Activated T-cell treated with anti-CD3 and anti-CD28 coated beads, Interleukin-2, amount 50 U/mL, for 24 hours (primary cell): ENCODE data around the gene BEST1.
"Not testable (repeated sequence)": the region's sequence is repeated elsewhere in the genome, so short reads cannot be mapped to it uniquely, and the experiment has no call there.

Experiments
- DNase-seq: peaks from one replicate; pipeline ENCODE4 v3.0.0-alpha.2; 2020
- H3K27ac Mint-ChIP-seq: 2 replicates; pipeline ENCODE4 v1.8.0; 2020; ENCODE audit warnings: mild to moderate bottlenecking, mixed read lengths
- H3K27me3 Mint-ChIP-seq: 2 replicates; pipeline ENCODE4 v1.8.0; 2020; ENCODE audit warnings: mixed read lengths
- H3K36me3 Mint-ChIP-seq: 2 replicates; pipeline ENCODE4 v1.8.0; 2020; ENCODE audit warnings: low read depth, mixed read lengths
- H3K4me1 Mint-ChIP-seq: 2 replicates; pipeline ENCODE4 v1.8.0; 2020; ENCODE audit warnings: low read depth, mixed read lengths
- H3K4me3 Mint-ChIP-seq: 2 replicates; pipeline ENCODE4 v1.8.0; 2020; ENCODE audit warnings: mild to moderate bottlenecking, moderate library complexity, mixed read lengths
- H3K9me3 Mint-ChIP-seq: 2 replicates; pipeline ENCODE4 v1.8.0; 2020; ENCODE audit warnings: mixed read lengths

Gene BEST1

GRCh38 chr11:61951484-61952135 is 1.5 kb downstream of the BEST1 start:
- H3K27me3 Mint-ChIP-seq = peaks cover 28% of the 10 kb centered on the region
- peaks cover 11% of the 10 kb centered on the region for H3K4me1 Mint-ChIP-seq
- H3K27ac Mint-ChIP-seq = no peak overlapping the region
- no peaks in the 10 kb centered on the region for H3K9me3 Mint-ChIP-seq
- DNase-seq = no peak
- no peaks in the 10 kb centered on the region for H3K36me3 Mint-ChIP-seq
- H3K4me3 Mint-ChIP-seq = no peak overlapping the region

DNA sequence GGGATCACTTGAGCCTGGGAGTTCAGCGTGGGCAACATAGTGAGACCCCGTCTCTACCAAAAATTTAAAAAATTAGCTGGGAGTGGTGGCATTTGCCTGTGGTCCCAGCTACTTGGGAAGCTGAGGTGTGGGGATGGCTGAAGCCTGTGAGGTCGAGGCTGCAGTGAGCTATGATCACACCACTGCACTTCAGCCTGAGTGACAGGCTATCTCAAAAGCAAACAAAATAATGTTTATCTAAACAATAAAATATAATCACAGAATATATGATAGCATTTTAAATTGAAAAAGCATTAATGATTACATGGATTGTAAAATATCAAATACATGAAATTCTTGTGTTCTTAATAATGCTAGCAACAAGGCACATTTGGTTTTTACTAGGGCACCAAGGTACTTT is 2.7 kb downstream of the BEST1 start:
- H3K4me1 Mint-ChIP-seq = peaks cover 11% of the 10 kb centered on the region
- H3K27me3 Mint-ChIP-seq = peaks cover 28% of the 10 kb centered on the region

DNA sequence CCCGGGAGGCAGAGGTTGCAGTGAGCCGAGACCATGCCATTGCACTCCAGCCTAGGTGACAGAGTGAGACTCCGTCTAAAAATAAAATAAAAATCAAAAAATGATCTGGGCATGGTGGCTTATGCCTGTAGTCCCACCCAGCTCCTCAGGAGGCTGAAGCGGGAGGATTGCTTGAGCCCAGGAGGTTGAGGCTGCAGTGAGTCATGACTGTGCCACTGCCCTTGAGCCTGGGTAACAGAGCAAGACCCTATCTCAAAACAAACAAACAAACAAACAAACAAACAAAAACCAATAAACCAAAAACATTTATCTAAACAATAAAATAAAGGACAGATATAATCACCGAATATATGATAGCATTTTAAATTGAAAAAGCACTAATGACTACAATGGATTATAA is 3.5 kb downstream of the BEST1 start:
- H3K27me3 Mint-ChIP-seq = peaks cover 28% of the 10 kb centered on the region
- peaks cover 11% of the 10 kb centered on the region for H3K4me1 Mint-ChIP-seq
- not testable (repeated sequence) for H3K9me3 Mint-ChIP-seq, H3K36me3 Mint-ChIP-seq, H3K27ac Mint-ChIP-seq, H3K4me3 Mint-ChIP-seq, DNase-seq

More for the DNA sequence above, 2.7 kb downstream of the BEST1 start:
- no peaks in the 10 kb centered on the region for H3K9me3 Mint-ChIP-seq
- no peak overlapping the region for H3K4me3 Mint-ChIP-seq
- no peak overlapping the region for H3K27ac Mint-ChIP-seq
- H3K36me3 Mint-ChIP-seq = no peaks in the 10 kb centered on the region
- no peak for DNase-seq

- peaks cover 28% of the 10 kb centered on the region for H3K27me3 Mint-ChIP-seq
- DNase-seq = no peak
- no peak overlapping the region for H3K27ac Mint-ChIP-seq
Measured at GRCh38 chr11:61954106-61954850, 4.1 kb downstream of the BEST1 start.

GRCh38 chr11:61954851-61955421 is 4.8 kb downstream of the BEST1 start:
- no peak overlapping the region for H3K4me3 Mint-ChIP-seq
- no peaks in the 10 kb centered on the region for H3K36me3 Mint-ChIP-seq
- H3K27me3 Mint-ChIP-seq = peaks cover 28% of the 10 kb centered on the region
- DNase-seq = no peak
- no peak overlapping the region for H3K27ac Mint-ChIP-seq
- H3K4me1 Mint-ChIP-seq = peaks cover 16% of the 10 kb centered on the region
- H3K9me3 Mint-ChIP-seq = no peaks in the 10 kb centered on the region

More at GRCh38 chr11:61954106-61954850, 4.1 kb downstream of the BEST1 start:
- Mint-ChIP-seq H3K4me3 (no peak overlapping the region), H3K36me3 (no peaks in the 10 kb centered on the region), H3K9me3 (no peaks in the 10 kb centered on the region), H3K4me1 (peaks cover 17% of the 10 kb centered on the region)

- H3K27me3 Mint-ChIP-seq = peaks cover 28% of the 10 kb centered on the region
- peak; percentile 56 for DNase-seq
- no peaks in the 10 kb centered on the region for H3K9me3 Mint-ChIP-seq
- H3K4me1 Mint-ChIP-seq = peaks cover 16% of the 10 kb centered on the region
- no peak overlapping the region for H3K4me3 Mint-ChIP-seq
- H3K27ac Mint-ChIP-seq = no peak overlapping the region
- H3K36me3 Mint-ChIP-seq = no peaks in the 10 kb centered on the region
Measured at GRCh38 chr11:61955422-61956135, 5.4 kb downstream of the BEST1 start.

DNA sequence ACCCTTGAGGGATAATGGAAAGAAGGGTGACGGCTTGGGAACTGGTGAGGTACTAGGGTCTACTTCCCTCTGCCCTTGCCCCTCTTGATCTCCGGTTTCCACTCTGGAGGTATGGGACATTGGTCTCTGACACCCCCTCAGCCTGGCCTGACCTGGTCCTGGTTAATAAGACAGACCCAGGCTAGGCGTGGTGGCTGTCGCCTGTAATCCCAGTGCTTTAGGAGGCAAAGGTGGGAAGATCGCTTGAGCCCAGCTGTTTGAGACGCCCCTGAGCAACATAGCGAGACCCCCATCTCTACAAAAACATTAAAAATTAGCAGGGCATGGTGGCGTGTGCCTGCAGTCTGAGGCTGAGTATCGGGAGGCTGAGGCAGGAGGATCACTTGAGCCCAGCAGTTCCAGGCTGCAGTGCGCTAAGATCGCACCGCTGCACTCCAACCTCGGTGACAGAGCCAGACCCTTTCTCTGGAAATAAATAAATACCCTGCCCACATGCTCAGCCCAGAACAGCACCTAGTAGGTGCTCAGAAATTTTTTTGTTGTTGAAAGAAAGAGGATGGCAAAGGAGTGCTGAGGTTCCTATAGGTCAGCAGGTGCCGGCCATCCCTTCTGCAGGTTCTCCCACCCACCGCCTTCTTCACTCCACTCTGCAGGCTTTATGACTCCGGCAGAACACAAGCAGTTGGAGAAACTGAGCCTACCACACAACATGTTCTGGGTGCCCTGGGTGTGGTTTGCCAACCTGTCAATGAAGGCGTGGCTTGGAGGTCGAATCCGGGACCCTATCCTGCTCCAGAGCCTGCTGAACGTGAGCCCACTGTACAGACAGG is 6.3 kb downstream of the BEST1 start:
- no peak overlapping the region for H3K4me3 Mint-ChIP-seq
- DNase-seq = peak; percentile 25
- no peak overlapping the region for H3K27ac Mint-ChIP-seq
- no peaks in the 10 kb centered on the region for H3K9me3 Mint-ChIP-seq
- H3K27me3 Mint-ChIP-seq = peaks cover 28% of the 10 kb centered on the region
- peaks cover 16% of the 10 kb centered on the region for H3K4me1 Mint-ChIP-seq
- H3K36me3 Mint-ChIP-seq = no peaks in the 10 kb centered on the region

DNA sequence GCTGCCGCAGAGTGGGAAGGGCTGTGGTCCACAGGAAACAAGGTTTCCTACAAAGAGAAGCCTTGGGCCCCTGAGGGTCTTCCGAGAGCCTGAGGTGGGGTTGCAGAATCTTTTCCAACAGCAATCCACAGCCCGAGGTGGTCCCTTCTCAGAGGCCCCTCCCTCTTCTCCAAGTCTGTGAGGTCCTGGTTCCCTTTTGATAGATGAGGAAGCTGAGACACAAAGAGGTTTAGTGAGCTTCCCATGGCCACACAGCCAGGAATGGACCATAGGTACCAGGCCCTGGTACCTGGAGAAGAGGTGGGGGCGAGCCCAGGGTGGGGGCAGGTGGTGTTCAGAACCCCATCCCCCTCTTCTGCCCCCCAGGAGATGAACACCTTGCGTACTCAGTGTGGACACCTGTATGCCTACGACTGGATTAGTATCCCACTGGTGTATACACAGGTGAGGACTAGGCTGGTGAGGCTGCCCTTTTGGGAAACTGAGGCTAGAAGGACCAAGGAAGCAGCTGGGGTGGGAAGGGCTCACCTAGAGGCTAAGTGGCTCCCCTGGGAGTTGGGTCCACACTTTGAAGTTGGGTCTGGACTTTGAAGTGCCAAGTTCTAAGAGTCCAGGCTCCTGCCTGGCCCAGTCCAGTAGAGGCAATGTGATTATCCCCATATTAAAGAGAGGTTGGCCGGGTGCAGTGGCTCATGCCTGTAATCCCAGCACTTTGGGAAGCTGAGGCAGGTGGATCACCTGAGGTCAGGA is 7.0 kb downstream of the BEST1 start:
- Mint-ChIP-seq H3K27ac (no peak overlapping the region), H3K4me3 (no peak overlapping the region), H3K36me3 (no peaks in the 10 kb centered on the region)

DNA sequence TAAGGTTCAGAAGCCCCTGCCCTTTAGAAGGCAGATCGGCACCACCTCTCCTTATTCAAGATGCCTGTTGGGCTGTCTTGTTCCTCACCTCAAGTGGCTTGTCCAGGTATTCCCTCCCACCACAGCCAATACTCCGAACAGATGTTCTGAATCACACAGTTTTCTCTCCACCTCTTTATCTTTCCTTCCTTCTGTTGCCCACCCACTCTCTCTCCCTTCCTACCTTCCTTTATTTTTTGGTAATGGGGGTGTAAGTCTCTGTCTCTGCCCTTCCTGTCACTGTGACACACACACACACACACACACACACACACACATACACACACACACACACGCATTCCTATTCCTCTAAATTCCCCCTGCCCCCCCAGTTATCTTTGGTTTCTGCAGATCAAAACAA is 8.4 kb downstream of the BEST1 start:
- Mint-ChIP-seq H3K36me3 (peaks cover 11% of the 10 kb centered on the region), H3K9me3 (no peaks in the 10 kb centered on the region), H3K27ac (no peak overlapping the region), H3K4me3 (no peak overlapping the region), H3K27me3 (peaks cover 25% of the 10 kb centered on the region), H3K4me1 (peaks cover 29% of the 10 kb centered on the region)
- DNase-seq = no peak

More for the DNA sequence above, 7.0 kb downstream of the BEST1 start:
- peak; percentile 23 for DNase-seq
- Mint-ChIP-seq H3K27me3 (peaks cover 26% of the 10 kb centered on the region), H3K4me1 (peaks cover 19% of the 10 kb centered on the region), H3K9me3 (no peaks in the 10 kb centered on the region)

DNA sequence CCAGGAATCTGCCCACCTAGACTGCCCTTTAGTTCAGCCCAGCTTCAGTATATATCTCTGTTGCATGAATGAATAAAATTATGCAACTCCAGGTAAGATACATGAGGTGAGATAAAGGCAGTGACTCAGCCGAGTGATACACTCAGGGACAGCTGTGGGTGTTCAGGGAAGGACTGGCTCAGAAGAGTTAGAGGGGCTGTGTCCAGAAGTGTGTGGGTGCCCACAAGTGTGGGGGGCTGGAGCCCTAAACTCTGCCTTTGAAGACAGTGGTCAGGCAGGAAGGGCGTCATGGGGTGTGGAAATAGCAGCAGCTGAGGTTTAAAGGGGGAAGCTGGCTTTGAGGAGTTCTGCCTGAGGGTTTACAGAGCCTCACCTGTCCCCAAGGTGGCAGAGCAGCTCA is 9.0 kb downstream of the BEST1 start:
- Mint-ChIP-seq H3K4me1 (peaks cover 34% of the 10 kb centered on the region), H3K27me3 (peaks cover 20% of the 10 kb centered on the region), H3K27ac (no peak overlapping the region), H3K4me3 (no peak overlapping the region), H3K36me3 (peaks cover 16% of the 10 kb centered on the region), H3K9me3 (no peaks in the 10 kb centered on the region)
- peak; percentile 27 for DNase-seq

DNA sequence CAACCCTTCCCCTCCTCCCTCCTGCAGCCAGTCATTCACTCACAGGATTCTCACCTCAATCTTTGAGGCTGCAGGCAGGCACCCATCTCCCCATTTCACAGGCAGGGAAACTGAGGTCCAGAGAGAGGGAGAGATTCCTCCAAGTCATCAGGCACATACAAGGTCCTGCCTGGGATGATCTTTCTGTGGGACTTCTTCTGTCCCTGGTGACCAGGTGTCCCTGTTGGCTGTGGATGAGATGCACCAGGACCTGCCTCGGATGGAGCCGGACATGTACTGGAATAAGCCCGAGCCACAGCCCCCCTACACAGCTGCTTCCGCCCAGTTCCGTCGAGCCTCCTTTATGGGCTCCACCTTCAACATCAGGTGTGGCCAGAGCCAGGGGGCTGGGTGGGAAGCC is 9.5 kb downstream of the BEST1 start:
- Mint-ChIP-seq H3K4me3 (no peak overlapping the region), H3K4me1 (peaks cover 40% of the 10 kb centered on the region), H3K27ac (no peak overlapping the region), H3K27me3 (peaks cover 14% of the 10 kb centered on the region), H3K36me3 (peaks cover 22% of the 10 kb centered on the region), H3K9me3 (no peaks in the 10 kb centered on the region)
- peak; percentile 19 for DNase-seq

GRCh38 chr11:61960532-61960931 is 10.4 kb downstream of the BEST1 start:
- Mint-ChIP-seq H3K27ac (no peak overlapping the region), H3K9me3 (no peaks in the 10 kb centered on the region), H3K4me1 (peaks cover 45% of the 10 kb centered on the region), H3K27me3 (peaks cover 10% of the 10 kb centered on the region), H3K4me3 (no peak overlapping the region), H3K36me3 (peaks cover 31% of the 10 kb centered on the region)
- DNase-seq = peak; percentile 22

DNA sequence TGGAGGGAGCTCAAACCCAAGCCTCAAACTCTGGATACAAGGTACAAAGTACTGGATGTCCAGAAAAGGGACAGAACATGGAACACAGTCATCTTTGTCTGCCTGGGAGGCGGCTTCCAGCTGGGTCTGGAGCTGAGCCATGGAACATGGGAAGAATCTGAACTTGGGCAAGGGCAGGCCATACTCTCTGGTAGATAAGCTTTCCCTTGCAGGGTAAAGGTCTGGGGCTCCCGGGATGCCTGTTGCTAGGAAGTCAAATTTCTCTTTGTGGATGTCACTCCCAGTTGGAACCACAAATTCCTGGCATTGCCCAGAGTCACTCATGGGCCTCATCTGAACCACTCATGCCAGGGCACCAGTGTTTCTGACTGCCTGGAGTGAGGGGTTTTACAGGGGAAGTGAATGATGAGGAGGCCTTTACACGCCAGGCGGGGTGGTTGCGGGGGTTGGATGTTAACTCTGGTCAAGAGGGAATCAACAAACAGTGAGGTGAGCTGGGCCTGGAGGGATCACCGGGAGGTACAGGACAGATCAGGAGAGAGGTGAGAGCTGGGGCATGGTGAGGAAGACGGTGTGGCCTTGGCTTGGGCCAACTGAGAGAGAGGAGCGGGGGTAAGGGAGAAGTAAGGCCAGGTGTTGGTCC is 11.5 kb downstream of the BEST1 start:
- H3K4me3 Mint-ChIP-seq = no peak overlapping the region
- peak overlapping the region; percentile 6 for H3K27ac Mint-ChIP-seq
- peaks cover 43% of the 10 kb centered on the region for H3K4me1 Mint-ChIP-seq
- DNase-seq = peak; percentile 22
- no peaks in the 10 kb centered on the region for H3K9me3 Mint-ChIP-seq
- H3K27me3 Mint-ChIP-seq = no peaks in the 10 kb centered on the region
- peaks cover 42% of the 10 kb centered on the region for H3K36me3 Mint-ChIP-seq
